Panc1 (cell line): ENCODE results near the gene HIPK2. TPM values are rescaled to one million over a fixed set of nuclear protein-coding genes. Genes with fewer than 3 reads are reported as not detected.

Experiments used
- ATAC-seq: fragments of 200-7000 bp; cut with Tn5 transposase; 2 replicates; pipeline ENCODE4 v1.9.1; 2020; ENCODE audit warnings: mild to moderate bottlenecking, moderate library complexity
- BruUV-seq: library from RNA; stranded (reverse); fragments of 400-500 nt; replicated peaks from 2 replicates; lab custom pipeline; 2021; lab: Mats Ljungman, UMichigan
- CTCF ChIA-PET: fragments of 300-600 bp; sonication (Branson Sonifier 250); formaldehyde crosslinking; loops from one replicate; lab custom pipeline; 2022; ENCODE audit warnings: antibody characterized with exemption; lab: Charles Lee
- POLR2A ChIA-PET: fragments of 300-600 bp; sonication (Branson Sonifier 250); formaldehyde crosslinking; loops from one replicate; lab custom pipeline; 2022; ENCODE audit warnings: antibody characterized with exemption; lab: Charles Lee
- DNase-seq: peaks from one replicate; pipeline ENCODE4 v3.0.0-alpha.2; 2010; ENCODE audit warnings: low read depth, low spot score
- H3K27ac ChIP-seq: 2 replicates; pipeline ENCODE4 v1.5.1; 2011; ENCODE audit warnings: mild to moderate bottlenecking, low read length, inconsistent platforms
- H3K27me3 ChIP-seq: fragments of 200-500 bp; sonication (Bioruptor generic); 2 replicates; pipeline ENCODE4 v1.6.0; 2014; ENCODE audit warnings: low read length, inconsistent platforms; ENCODE audit not compliant: control insufficient read depth, insufficient read depth
- H3K36me3 ChIP-seq: fragments of 200-500 bp; sonication (Bioruptor generic); 2 replicates; pipeline ENCODE4 v1.5.1; 2014; ENCODE audit warnings: inconsistent platforms, mild to moderate bottlenecking, low read length, moderate library complexity; ENCODE audit not compliant: control insufficient read depth, insufficient read depth
- H3K4me1 ChIP-seq: 2 replicates; pipeline ENCODE4 v1.5.1; 2011; ENCODE audit warnings: inconsistent platforms, mild to moderate bottlenecking, low read length, moderate library complexity; ENCODE audit not compliant: control insufficient read depth, insufficient read depth
- H3K4me3 ChIP-seq, 2 experiments: 2 replicates each; pipeline ENCODE4 v1.5.1; 2011 to 2012; ENCODE audit warnings: low read depth in 2 of 2, low read length in 2 of 2, mild to moderate bottlenecking in 2 of 2, inconsistent platforms in 1 of 2, moderate library complexity in 1 of 2
- H3K9me3 ChIP-seq: fragments of 200-500 bp; sonication (Bioruptor generic); 2 replicates; pipeline ENCODE4 v1.5.1; 2014; ENCODE audit warnings: low read depth, mild to moderate bottlenecking, inconsistent platforms, low read length, moderate library complexity; ENCODE audit not compliant: control insufficient read depth, insufficient read depth
- CTCF ChIP-seq: fragments of 450-650 bp; IDR thresholded peaks from 2 replicates; pipeline ENCODE4 v1.5.1; 2017; ENCODE audit warnings: mild to moderate bottlenecking
- POLR2AphosphoS5 ChIP-seq: IDR thresholded peaks from 2 replicates; pipeline ENCODE4 v1.6.1; 2012; ENCODE audit warnings: mild to moderate bottlenecking, low read depth, low read length, moderate library complexity
- REST ChIP-seq, 2 experiments: IDR thresholded peaks; 2 replicates each; pipeline ENCODE4 v1.6.1; 2011 to 2012; ENCODE audit warnings: low read depth in 2 of 2, control low read depth in 1 of 2, low read length in 1 of 2, mild to moderate bottlenecking in 1 of 2, moderate library complexity in 1 of 2; ENCODE audit not compliant: insufficient read depth in 1 of 2
- SIN3A ChIP-seq: IDR thresholded peaks from 2 replicates; pipeline ENCODE4 v1.6.1; 2012; ENCODE audit warnings: low read depth, mild to moderate bottlenecking, low read length, moderate library complexity, borderline replicate concordance; ENCODE audit not compliant: insufficient read depth
- TCF7L2 ChIP-seq: IDR thresholded peaks from 2 replicates; pipeline ENCODE4 v1.6.1; 2011; ENCODE audit warnings: mild to moderate bottlenecking, low read depth, low read length, inconsistent platforms
- in situ Hi-C: cut with HindIII; loops from 2 replicates; pipeline ENCODE4 v1.10.0; 2016; ENCODE audit warnings: low sequenced_read_pairs, low pct_unique_long_range_greater_than_20kb
- intact Hi-C: fragments of 100-400 bp; cut with micrococcal nuclease; formaldehyde crosslinking; loops from one replicate; pipeline ENCODE4 v1.10.0; 2022; ENCODE audit not compliant: unreplicated experiment
- total RNA-seq: library from RNA; stranded (reverse); gene quantifications from one replicate; pipeline ENCODE4 v1.2.1, GENCODE V29; 2021; ENCODE audit not compliant: unreplicated experiment

HIPK2 gene
- total RNA-seq, 1 experiment from 2014 or later, result 34.1 TPM

- no peak for ATAC-seq
Measured at GRCh38 chr7:139735466-139735865, 42.3 kb downstream of the HIPK2 start.

GRCh38 chr7:139734395-139734794 lies 43.4 kb downstream of the HIPK2 start:
- DNase-seq (peak; percentile 41), ATAC-seq (no peak)
- no peaks in the 10 kb centered on the region for H3K27me3 ChIP-seq
- intact Hi-C loops (no loop called here), in situ Hi-C loops (no loop called here)
- POLR2A ChIA-PET, result no interaction called here
- peak overlapping the region; percentile 96; the same call in 1 of the 2 replicates for H3K27ac ChIP-seq
- H3K4me3 ChIP-seq, result no peak overlapping the region
- no TSS peak for BruUV-seq
- CTCF ChIA-PET, result no interaction called here
- TF ChIP-seq CTCF (no peak), SIN3A (no peak), REST (IDR thresholded peaks at IDR 0.05; ENCODE audit: insufficient read depth in 1 of 2, low read depth in 2 of 2, low read length in 1 of 2) (no peak), TCF7L2 (no peak), POLR2AphosphoS5 (no peak)
- H3K4me1 ChIP-seq, result peaks cover 49% of the 10 kb centered on the region
- no peaks in the 10 kb centered on the region for H3K36me3 ChIP-seq
- peaks cover 8% of the 10 kb centered on the region; the same call in 1 of the 2 replicates for H3K9me3 ChIP-seq

More at GRCh38 chr7:139735466-139735865, 42.3 kb downstream of the HIPK2 start:
- no peak for DNase-seq
- peaks cover 52% of the 10 kb centered on the region for H3K4me1 ChIP-seq
- H3K27ac ChIP-seq, result peak overlapping the region; percentile 54; the same call in 1 of the 2 replicates
- no peak overlapping the region for H3K4me3 ChIP-seq
- POLR2A ChIA-PET, result no interaction called here
- BruUV-seq, result no TSS peak
- H3K27me3 ChIP-seq, result no peaks in the 10 kb centered on the region
- TF ChIP-seq POLR2AphosphoS5 (no peak), SIN3A (no peak), TCF7L2 (no peak), CTCF (no peak), REST (IDR thresholded peaks at IDR 0.05; ENCODE audit: insufficient read depth in 1 of 2, low read depth in 2 of 2, low read length in 1 of 2) (no peak)
- in situ Hi-C loops (no loop called here), intact Hi-C loops (no loop called here)
- H3K36me3 ChIP-seq, result no peaks in the 10 kb centered on the region
- H3K9me3 ChIP-seq, result peaks cover 8% of the 10 kb centered on the region; the same call in 1 of the 2 replicates
- CTCF ChIA-PET, result no interaction called here
